Measurements from ENCODE around the gene TCERG1L.

The TCERG1L gene

DNA sequence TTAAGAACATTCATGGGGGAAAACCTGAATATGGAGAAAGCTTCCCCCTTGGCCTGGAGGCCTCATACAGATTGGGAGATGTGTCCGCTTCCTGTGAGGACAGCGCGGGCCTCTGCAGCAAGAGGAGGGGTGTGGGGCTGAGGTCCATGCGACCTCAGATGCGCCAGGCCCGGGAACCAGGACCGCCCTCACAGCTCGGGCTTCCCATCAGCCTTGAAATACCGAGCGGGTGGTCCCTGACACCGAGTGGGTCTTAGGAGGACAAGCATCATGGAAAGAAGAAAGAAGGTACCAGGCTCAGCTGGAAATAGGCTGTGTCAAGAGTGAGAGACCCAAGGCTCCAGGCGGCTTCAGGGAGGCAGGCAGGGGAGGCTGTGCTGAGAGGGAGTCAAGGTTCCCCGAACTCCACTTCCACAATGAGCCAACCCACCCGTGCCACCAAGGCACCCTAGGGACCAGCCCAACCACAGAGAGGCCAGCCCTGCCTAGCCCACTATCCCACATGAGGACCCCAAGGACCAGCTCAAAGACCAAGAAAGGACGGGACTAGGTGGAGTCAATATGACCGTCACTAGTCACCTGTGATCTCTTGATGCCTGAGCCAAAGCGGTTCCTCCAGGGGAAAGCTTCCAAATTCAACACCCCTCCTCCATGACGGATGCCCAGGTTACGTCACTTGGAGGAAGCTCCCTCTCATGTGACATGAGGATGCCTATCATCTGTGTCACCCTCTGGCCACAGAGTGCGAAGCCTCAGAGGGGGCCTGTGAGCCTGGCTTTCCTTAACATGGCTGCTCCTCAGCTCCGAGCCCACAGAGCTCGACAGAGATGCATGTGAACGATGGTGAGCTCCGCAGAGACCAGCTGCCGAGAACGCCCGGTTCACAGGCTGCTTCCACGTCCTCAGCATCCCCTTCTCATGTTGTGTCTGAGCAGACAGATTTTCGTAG is 103.7 kb downstream of the TCERG1L start:
- TF ChIP-seq REST (IDR thresholded peaks at IDR 0.05; ENCODE audit: insufficient read depth in 1 of 2, low read depth in 2 of 2, low read length in 2 of 2) (no peak), SIN3A (IDR thresholded peaks at IDR 0.05; ENCODE audit: borderline replicate concordance, insufficient read depth, low read length) (no peak), POLR2AphosphoS5 (IDR thresholded peaks at IDR 0.05; ENCODE audit: low read depth, low read length) (no peak), FOXP2 (optimal IDR thresholded peaks at IDR 0.05; ENCODE audit: borderline replicate concordance, extremely low read depth, extremely low read length, insufficient read depth) (no peak), TAF1 (IDR thresholded peaks at IDR 0.05; ENCODE audit: borderline replicate concordance, insufficient read depth, low read length) (no peak)

DNA sequence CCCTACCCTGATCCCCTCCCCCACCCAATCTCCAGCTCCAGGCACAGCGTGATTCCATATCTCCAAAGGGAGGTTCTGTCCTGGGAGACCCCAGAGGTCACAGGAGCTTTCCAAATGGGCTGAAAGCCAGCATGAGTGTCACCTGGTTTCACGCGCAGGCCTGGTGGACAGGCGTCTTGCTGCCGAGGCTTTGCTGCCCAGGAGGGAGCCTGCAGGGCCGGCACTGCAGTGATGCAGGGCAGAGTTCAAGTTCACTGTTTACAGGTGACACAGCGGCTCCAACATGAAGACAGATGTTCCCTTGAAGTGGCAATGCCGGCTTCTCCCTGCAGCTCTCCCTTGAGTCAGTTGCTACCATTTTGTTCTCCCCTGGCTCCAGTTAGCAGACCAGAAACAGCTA is 104.3 kb downstream of the TCERG1L start:
- no peak for TF ChIP-seq REST (IDR thresholded peaks at IDR 0.05; ENCODE audit: insufficient read depth in 1 of 2, low read depth in 2 of 2, low read length in 2 of 2)
- TF ChIP-seq TAF1 (IDR thresholded peaks at IDR 0.05; ENCODE audit: borderline replicate concordance, insufficient read depth, low read length) = no peak
- no peak for TF ChIP-seq SIN3A (IDR thresholded peaks at IDR 0.05; ENCODE audit: borderline replicate concordance, insufficient read depth, low read length)
- no peak for TF ChIP-seq FOXP2 (optimal IDR thresholded peaks at IDR 0.05; ENCODE audit: borderline replicate concordance, extremely low read depth, extremely low read length, insufficient read depth)
- TF ChIP-seq POLR2AphosphoS5 (IDR thresholded peaks at IDR 0.05; ENCODE audit: low read depth, low read length) = no peak

DNA sequence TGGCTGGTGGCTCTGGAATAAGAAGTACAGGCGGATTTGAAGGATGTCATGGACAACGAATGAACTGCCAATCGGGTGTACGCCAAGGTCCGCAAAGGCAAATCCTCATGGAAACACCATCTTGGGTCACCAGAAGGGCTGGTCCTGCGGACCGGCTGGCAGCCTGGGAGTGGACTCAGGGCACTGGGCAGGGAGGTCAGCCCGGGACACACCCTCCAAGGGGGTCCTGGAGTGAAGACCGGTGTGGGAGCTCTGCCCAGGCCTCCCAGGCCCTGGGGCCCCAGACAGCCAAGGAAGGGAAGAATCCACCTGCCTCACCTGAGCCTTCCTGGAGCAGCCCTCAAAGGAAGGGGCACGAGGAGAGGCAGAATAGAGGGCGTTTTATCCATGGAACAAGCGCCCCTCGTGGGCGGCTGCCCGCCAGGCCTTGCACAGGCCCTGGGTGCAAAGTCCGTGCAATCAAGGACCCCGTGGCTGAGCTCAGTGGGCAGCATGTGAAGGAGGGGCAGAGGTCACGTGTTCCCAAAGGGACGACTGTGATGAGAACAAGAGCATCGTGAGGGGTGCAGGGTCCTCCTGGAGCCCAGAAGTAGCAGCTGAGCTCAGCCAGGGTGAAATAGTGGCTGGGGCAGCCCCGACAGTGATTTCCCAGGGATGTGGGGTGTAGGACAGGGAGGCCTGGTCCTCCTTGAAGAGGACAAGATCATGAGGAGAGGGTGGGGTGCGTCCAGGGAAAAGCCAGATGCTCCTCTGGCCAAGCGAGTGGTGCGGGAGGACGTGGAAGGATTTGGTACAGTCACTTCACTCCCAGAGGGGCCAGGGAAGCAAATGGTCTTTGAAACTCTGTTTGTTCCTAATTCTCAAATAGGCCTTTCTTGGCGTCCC is 105.2 kb downstream of the TCERG1L start:
- no peak for TF ChIP-seq REST (IDR thresholded peaks at IDR 0.05; ENCODE audit: insufficient read depth in 1 of 2, low read depth in 2 of 2, low read length in 2 of 2)
- no peak for TF ChIP-seq POLR2AphosphoS5 (IDR thresholded peaks at IDR 0.05; ENCODE audit: low read depth, low read length)
- TF ChIP-seq TAF1 (IDR thresholded peaks at IDR 0.05; ENCODE audit: borderline replicate concordance, insufficient read depth, low read length) = no peak
- no peak for TF ChIP-seq FOXP2 (optimal IDR thresholded peaks at IDR 0.05; ENCODE audit: borderline replicate concordance, extremely low read depth, extremely low read length, insufficient read depth)
- no peak for TF ChIP-seq SIN3A (IDR thresholded peaks at IDR 0.05; ENCODE audit: borderline replicate concordance, insufficient read depth, low read length)

DNA sequence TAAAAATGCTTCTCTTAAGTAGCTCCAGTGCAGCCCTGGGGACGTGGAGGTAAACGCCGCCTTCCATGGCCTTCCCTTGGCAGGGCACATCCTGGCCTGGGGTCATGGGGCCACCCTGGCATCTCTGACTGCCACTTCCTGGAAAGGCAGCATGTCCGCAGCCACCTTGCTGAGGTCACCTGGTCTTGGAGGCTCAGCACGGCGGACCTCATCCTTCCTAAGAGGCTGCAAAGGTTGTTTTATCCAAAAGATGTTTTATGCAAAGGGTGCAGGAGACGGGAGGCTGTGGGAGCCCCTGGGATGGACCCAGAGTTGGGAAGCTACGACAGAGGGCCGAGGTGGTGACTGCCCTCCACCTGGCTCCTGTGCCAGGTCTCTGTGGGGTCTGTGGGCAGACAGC is 106.0 kb downstream of the TCERG1L start:
- no peak for TF ChIP-seq SIN3A (IDR thresholded peaks at IDR 0.05; ENCODE audit: borderline replicate concordance, insufficient read depth, low read length)
- no peak for TF ChIP-seq TAF1 (IDR thresholded peaks at IDR 0.05; ENCODE audit: borderline replicate concordance, insufficient read depth, low read length)
- no peak for TF ChIP-seq FOXP2 (optimal IDR thresholded peaks at IDR 0.05; ENCODE audit: borderline replicate concordance, extremely low read depth, extremely low read length, insufficient read depth)
- TF ChIP-seq POLR2AphosphoS5 (IDR thresholded peaks at IDR 0.05; ENCODE audit: low read depth, low read length) = no peak
- TF ChIP-seq REST (IDR thresholded peaks at IDR 0.05; ENCODE audit: insufficient read depth in 1 of 2, low read depth in 2 of 2, low read length in 2 of 2) = no peak
